GM12878 (cell line): ENCODE results near the gene RAD51B. TPM values are rescaled to one million over a fixed set of nuclear protein-coding genes. Genes with fewer than 3 reads are reported as not detected.
A peak's percentile ranks its signal among the peaks of the same experiment; 100 is the strongest.

Experiments
- BACH1 ChIP-seq: fragments of 450-650 bp; IDR thresholded peaks from 2 replicates; pipeline ENCODE4 v1.6.1; 2017; ENCODE audit warnings: mild to moderate bottlenecking, borderline replicate concordance
- BRCA1 ChIP-seq: IDR thresholded peaks from 2 replicates; pipeline ENCODE4 v1.6.1; 2011; ENCODE audit warnings: low read depth, low read length, improper control_type of control experiment
- CHD2 ChIP-seq: IDR thresholded peaks from 2 replicates; pipeline ENCODE4 v1.6.1; 2011; ENCODE audit warnings: low read depth, low read length, improper control_type of control experiment, borderline replicate concordance
- ETV6 ChIP-seq, 2 experiments: fragments of 450-650 bp in 1 of 2; IDR thresholded peaks in 1 of 2; conservative IDR thresholded peaks in 1 of 2; 2 replicates each; pipeline ENCODE4 v1.6.1; 2014; ENCODE audit warnings: antibody characterized with exemption in 1 of 2, borderline replicate concordance in 1 of 2, low read depth in 1 of 2, mild to moderate bottlenecking in 1 of 2, moderate library complexity in 1 of 2
- FOS ChIP-seq: IDR thresholded peaks from 3 replicates; pipeline ENCODE4 v1.6.1; 2011; ENCODE audit warnings: borderline replicate concordance; ENCODE audit not compliant: insufficient read length; ENCODE audit errors: extremely low read depth
- GABPA ChIP-seq: IDR thresholded peaks from 2 replicates; pipeline ENCODE4 v1.6.1; 2014; ENCODE audit warnings: antibody characterized with exemption, low read depth, mild to moderate bottlenecking, inconsistent platforms
- IRF4 ChIP-seq: IDR thresholded peaks from 2 replicates; pipeline ENCODE4 v1.6.1; 2011; ENCODE audit warnings: low read depth, low read length
- KDM1A ChIP-seq: fragments of 200-600 bp; sonication (generic); IDR thresholded peaks from 2 replicates; pipeline ENCODE4 v1.6.1; 2016; ENCODE audit warnings: borderline replicate concordance
- PML ChIP-seq: IDR thresholded peaks from 2 replicates; pipeline ENCODE4 v1.6.1; 2012; ENCODE audit warnings: low read length, inconsistent platforms
- RAD51 ChIP-seq: fragments of 450-650 bp; IDR thresholded peaks from 2 replicates; pipeline ENCODE4 v1.6.1; 2016; ENCODE audit warnings: moderate library complexity, mild to moderate bottlenecking, inconsistent platforms
- RCOR1 ChIP-seq: conservative IDR thresholded peaks from 2 replicates; pipeline ENCODE4 v1.6.1; 2012; ENCODE audit warnings: low read depth, low read length, improper control_type of control experiment
- RUNX3 ChIP-seq: IDR thresholded peaks from 2 replicates; pipeline ENCODE4 v1.6.1; 2012; ENCODE audit warnings: low read length, inconsistent platforms
- SIN3A ChIP-seq: IDR thresholded peaks from 2 replicates; pipeline ENCODE4 v1.6.1; 2012; ENCODE audit warnings: low read depth, low read length, improper control_type of control experiment
- SIX5 ChIP-seq: IDR thresholded peaks from 2 replicates; pipeline ENCODE4 v1.6.1; 2011; ENCODE audit warnings: mild to moderate bottlenecking, low read depth, low read length, moderate library complexity; ENCODE audit not compliant: severe bottlenecking
- SMARCA5 ChIP-seq: fragments of 450-650 bp; IDR thresholded peaks from 2 replicates; pipeline ENCODE4 v1.6.1; 2017; ENCODE audit warnings: mild to moderate bottlenecking
- SPI1 ChIP-seq: IDR thresholded peaks from 2 replicates; pipeline ENCODE4 v1.6.1; 2011; ENCODE audit warnings: low read depth, mild to moderate bottlenecking, low read length, moderate library complexity, borderline replicate concordance; ENCODE audit not compliant: insufficient read depth
- YY1 ChIP-seq: IDR thresholded peaks from 2 replicates; pipeline ENCODE4 v1.6.1; 2011; ENCODE audit warnings: low read depth, mild to moderate bottlenecking, low read length
- polyA plus RNA-seq, 11 experiments: library from polyadenylated mRNA; depleted of rRNA in 4 of 11; unstranded in 6 of 11; stranded (reverse) in 5 of 11; fragments of >200 nt; fragmentation: Nextera tagmentation in 4 of 11; fragmentation: Illumina TruSeq in 1 of 11; extraction: Ambion mirVana in 4 of 11; extraction: Trizol in 1 of 11; gene quantifications; 1 replicate in 1 of 11; 2 replicates in 10 of 11; pipeline versions ENCODE4 v1.2.1 to v1.2.3, GENCODE V29; 2011 to 2016; ENCODE audit warnings: inconsistent platforms in 2 of 11, missing spikeins in 2 of 11, low read depth in 1 of 11
- total RNA-seq, 4 experiments: library from RNA; depleted of rRNA in 3 of 4; stranded (reverse); fragments of >200 nt in 3 of 4; fragmentation: Illumina TruSeq in 1 of 4; extraction: Trizol in 1 of 4; gene quantifications; 2 replicates each; pipeline versions ENCODE4 v1.2.1 to v1.2.3, GENCODE V29; 2013 to 2021
- TF ChIP-seq, protein P1 (sequence below): fragments of 450-650 bp; IDR thresholded peaks from 2 replicates; pipeline ENCODE4 v1.6.1; 2018; ENCODE audit warnings: mild to moderate bottlenecking, low read depth, moderate library complexity; ENCODE audit not compliant: partially characterized antibody
- TF ChIP-seq, protein P2 (sequence below): IDR thresholded peaks from 2 replicates; pipeline ENCODE4 v1.6.1; 2011; ENCODE audit warnings: low read depth, low read length, improper control_type of control experiment, borderline replicate concordance
- TF ChIP-seq, protein P3 (sequence below): fragments of 450-650 bp; IDR thresholded peaks from 2 replicates; pipeline ENCODE4 v1.6.1; 2016; ENCODE audit warnings: mild to moderate bottlenecking, moderate library complexity, borderline replicate concordance
- TF ChIP-seq, protein P4 (sequence below): IDR thresholded peaks from 2 replicates; pipeline ENCODE4 v1.6.1; 2012; ENCODE audit warnings: low read length, inconsistent platforms

The RAD51B gene
- total and polyA plus RNA-seq, 10 of the 15 experiments (the other 5 are each of a cell fraction or from before 2014, with no cell fraction given) = 9.8 to 26.8 (median 21.3) TPM

DNA sequence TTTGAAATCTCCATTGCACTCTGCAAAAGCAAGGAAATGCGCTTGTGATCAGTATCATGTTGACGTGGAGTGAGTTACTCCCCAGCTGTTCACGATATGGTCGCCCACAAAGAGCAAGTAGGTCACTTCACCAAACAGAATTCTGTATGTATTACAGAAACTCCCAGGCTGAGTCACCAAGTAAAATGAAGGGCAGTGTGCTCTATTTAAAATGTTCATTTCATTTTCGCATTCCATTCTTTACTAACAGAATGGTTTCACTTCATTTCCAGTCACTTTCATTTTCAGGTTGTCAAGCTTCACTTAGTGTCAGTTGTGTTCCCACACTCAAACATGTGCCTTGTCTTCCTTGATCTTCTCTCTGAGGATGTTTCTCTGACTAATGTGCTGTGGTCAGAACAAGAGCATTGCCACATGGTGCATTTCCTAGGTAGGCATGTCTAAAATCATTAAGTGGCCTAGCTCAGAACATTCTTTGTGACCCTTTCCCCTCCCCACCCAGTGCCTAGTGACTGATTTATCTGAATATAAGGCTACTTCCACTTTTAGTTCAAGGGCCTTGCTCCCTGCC, 391.2 kb downstream of the RAD51B start (continued):
- TF ChIP-seq, protein P1, sequence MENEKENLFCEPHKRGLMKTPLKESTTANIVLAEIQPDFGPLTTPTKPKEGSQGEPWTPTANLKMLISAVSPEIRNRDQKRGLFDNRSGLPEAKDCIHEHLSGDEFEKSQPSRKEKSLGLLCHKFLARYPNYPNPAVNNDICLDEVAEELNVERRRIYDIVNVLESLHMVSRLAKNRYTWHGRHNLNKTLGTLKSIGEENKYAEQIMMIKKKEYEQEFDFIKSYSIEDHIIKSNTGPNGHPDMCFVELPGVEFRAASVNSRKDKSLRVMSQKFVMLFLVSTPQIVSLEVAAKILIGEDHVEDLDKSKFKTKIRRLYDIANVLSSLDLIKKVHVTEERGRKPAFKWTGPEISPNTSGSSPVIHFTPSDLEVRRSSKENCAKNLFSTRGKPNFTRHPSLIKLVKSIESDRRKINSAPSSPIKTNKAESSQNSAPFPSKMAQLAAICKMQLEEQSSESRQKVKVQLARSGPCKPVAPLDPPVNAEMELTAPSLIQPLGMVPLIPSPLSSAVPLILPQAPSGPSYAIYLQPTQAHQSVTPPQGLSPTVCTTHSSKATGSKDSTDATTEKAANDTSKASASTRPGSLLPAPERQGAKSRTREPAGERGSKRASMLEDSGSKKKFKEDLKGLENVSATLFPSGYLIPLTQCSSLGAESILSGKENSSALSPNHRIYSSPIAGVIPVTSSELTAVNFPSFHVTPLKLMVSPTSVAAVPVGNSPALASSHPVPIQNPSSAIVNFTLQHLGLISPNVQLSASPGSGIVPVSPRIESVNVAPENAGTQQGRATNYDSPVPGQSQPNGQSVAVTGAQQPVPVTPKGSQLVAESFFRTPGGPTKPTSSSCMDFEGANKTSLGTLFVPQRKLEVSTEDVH = no peak
- TF ChIP-seq, protein P2, sequence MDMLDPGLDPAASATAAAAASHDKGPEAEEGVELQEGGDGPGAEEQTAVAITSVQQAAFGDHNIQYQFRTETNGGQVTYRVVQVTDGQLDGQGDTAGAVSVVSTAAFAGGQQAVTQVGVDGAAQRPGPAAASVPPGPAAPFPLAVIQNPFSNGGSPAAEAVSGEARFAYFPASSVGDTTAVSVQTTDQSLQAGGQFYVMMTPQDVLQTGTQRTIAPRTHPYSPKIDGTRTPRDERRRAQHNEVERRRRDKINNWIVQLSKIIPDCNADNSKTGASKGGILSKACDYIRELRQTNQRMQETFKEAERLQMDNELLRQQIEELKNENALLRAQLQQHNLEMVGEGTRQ = peak; percentile 14; the same call in 1 of the 2 replicates
- peak in 1 of 2 experiments; percentile 58; a peak in 1 of 4 replicates for TF ChIP-seq ETV6 (conservative IDR thresholded peaks at IDR 0.05 in 1 of 2, IDR thresholded peaks at IDR 0.05 in 1 of 2; ENCODE audit: borderline replicate concordance in 1 of 2, low read depth in 1 of 2)
- TF ChIP-seq RCOR1 = 0 out of 2 replicates have a peak, but pooled peaks have one; percentile 12
- no peak for TF ChIP-seq KDM1A
- TF ChIP-seq FOS = no peak
- TF ChIP-seq SIX5 = no peak
- peak; percentile 50; the same call in 1 of the 2 replicates for TF ChIP-seq CHD2
- TF ChIP-seq PML = peak; percentile 66; the same call in 1 of the 2 replicates
- peak; percentile 92 for TF ChIP-seq IRF4
- peak; percentile 17; the same call in 1 of the 2 replicates for TF ChIP-seq BACH1
- peak; percentile 34; the same call in 1 of the 2 replicates for TF ChIP-seq SPI1
- TF ChIP-seq BRCA1 = no peak
- TF ChIP-seq RUNX3 = peak; percentile 88
- TF ChIP-seq, protein P3, sequence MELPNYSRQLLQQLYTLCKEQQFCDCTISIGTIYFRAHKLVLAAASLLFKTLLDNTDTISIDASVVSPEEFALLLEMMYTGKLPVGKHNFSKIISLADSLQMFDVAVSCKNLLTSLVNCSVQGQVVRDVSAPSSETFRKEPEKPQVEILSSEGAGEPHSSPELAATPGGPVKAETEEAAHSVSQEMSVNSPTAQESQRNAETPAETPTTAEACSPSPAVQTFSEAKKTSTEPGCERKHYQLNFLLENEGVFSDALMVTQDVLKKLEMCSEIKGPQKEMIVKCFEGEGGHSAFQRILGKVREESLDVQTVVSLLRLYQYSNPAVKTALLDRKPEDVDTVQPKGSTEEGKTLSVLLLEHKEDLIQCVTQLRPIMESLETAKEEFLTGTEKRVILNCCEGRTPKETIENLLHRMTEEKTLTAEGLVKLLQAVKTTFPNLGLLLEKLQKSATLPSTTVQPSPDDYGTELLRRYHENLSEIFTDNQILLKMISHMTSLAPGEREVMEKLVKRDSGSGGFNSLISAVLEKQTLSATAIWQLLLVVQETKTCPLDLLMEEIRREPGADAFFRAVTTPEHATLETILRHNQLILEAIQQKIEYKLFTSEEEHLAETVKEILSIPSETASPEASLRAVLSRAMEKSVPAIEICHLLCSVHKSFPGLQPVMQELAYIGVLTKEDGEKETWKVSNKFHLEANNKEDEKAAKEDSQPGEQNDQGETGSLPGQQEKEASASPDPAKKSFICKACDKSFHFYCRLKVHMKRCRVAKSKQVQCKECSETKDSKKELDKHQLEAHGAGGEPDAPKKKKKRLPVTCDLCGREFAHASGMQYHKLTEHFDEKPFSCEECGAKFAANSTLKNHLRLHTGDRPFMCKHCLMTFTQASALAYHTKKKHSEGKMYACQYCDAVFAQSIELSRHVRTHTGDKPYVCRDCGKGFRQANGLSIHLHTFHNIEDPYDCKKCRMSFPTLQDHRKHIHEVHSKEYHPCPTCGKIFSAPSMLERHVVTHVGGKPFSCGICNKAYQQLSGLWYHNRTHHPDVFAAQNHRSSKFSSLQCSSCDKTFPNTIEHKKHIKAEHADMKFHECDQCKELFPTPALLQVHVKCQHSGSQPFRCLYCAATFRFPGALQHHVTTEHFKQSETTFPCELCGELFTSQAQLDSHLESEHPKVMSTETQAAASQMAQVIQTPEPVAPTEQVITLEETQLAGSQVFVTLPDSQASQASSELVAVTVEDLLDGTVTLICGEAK = no peak; the same call in 1 of the 2 replicates
- TF ChIP-seq SIN3A = peak; percentile 70; the same call in 1 of the 2 replicates
- TF ChIP-seq, protein P4, sequence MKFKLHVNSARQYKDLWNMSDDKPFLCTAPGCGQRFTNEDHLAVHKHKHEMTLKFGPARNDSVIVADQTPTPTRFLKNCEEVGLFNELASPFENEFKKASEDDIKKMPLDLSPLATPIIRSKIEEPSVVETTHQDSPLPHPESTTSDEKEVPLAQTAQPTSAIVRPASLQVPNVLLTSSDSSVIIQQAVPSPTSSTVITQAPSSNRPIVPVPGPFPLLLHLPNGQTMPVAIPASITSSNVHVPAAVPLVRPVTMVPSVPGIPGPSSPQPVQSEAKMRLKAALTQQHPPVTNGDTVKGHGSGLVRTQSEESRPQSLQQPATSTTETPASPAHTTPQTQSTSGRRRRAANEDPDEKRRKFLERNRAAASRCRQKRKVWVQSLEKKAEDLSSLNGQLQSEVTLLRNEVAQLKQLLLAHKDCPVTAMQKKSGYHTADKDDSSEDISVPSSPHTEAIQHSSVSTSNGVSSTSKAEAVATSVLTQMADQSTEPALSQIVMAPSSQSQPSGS = peak; percentile 98
- peak; percentile 40 for TF ChIP-seq YY1
- peak; percentile 64 for TF ChIP-seq GABPA
- no peak for TF ChIP-seq SMARCA5
- TF ChIP-seq RAD51 = peak; percentile 83
